Urinary bladder (tissue), 4 donors: ENCODE results near the gene ASGR2. TPM values are rescaled to one million over a fixed set of nuclear protein-coding genes. Genes with fewer than 3 reads are reported as not detected.

Source experiments
- DNase-seq: peaks from one replicate; pipeline ENCODE4 v3.0.0-alpha.2; 2015; ENCODE audit errors: extremely low spot score
- H3K27ac ChIP-seq: one replicate; pipeline ENCODE4 v1.5.1; 2013; ENCODE audit warnings: low read depth, mild to moderate bottlenecking, moderate library complexity
- H3K36me3 ChIP-seq: one replicate; pipeline ENCODE4 v1.6.1; 2013; ENCODE audit warnings: mild to moderate bottlenecking, moderate library complexity; ENCODE audit not compliant: insufficient read depth
- H3K4me1 ChIP-seq: one replicate; pipeline ENCODE4 v1.6.1; 2013; ENCODE audit warnings: mild to moderate bottlenecking, moderate library complexity; ENCODE audit not compliant: insufficient read depth
- H3K4me3 ChIP-seq: one replicate; pipeline ENCODE4 v1.5.1; 2013; ENCODE audit warnings: low read depth, low read length
- WGBS: extraction: QIAGEN DNeasy Blood & Tissue Kit; methylation state at CpG from one replicate; pipeline ENCODE4 v1.1.7; 2013; 5-methylcytosine and 5-hydroxymethylcytosine counted together
- polyA plus RNA-seq: library from polyadenylated mRNA; stranded (reverse); fragments of 200-250 nt; gene quantifications from one replicate; pipeline ENCODE4 v1.2.3, GENCODE V29; 2013
- total RNA-seq: library from RNA; depleted of rRNA; stranded (reverse); fragments of >200 nt; gene quantifications from one replicate; pipeline ENCODE4 v1.2.3, GENCODE V29; 2014
- donor health status: healthy with polysubstance abuse.
- donor health status: healthy.

The ASGR2 gene
- total and polyA plus RNA-seq, 2 donors = 1.7 TPM; not detected in 1

DNA sequence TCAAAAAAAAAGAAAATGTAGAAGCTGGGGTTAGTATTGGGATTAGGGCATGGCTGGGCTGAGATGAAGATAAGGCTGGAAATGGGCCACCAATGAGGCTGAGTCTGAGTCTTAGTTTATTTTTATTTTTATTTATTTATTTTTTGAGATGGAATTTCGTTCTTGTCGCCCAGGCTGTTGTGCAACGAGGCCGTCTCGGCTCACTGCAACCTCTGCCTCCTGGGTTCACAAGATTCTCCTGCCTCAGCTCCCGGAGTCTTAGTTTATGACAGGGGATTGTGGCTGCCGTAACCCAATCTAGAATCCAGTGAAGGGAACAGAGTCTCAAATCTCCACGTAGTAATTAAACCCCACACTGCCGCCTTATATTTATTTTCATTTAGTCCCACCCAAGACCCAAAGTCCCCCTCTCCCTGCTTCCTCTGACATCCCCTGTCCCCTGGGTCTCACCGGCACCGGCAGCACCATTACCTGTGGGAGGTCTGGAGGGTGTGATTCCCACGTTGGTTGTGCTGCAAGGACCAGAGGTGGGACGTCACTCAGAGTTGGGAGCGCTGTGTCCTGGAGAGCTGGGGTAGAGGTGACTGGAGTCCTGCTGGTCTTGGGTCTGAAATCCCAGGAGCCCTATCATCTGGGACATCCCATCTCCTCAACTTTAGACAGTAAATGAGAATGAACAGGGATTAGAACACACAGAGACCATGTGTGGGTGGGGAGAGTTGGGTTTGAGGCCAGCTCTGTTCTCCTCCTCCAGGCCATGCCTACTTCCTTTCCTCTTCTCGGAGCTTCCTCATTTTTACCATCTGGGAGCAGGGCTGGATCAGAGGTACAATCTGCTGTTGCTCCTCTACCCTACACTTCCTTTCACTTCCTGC, 34.8 kb downstream of the ASGR2 start, which contains the start of gene CLEC10A:
Gene CLEC10A, minus strand, starts transcription at position 671 of the 875 bp plus-strand sequence. CDS start 1,439 bp downstream, outside the sequence.
- Histone ChIP-seq H3K36me3 (no peaks in the 10 kb centered on the region), H3K27ac (no peak within 1 kb of the TSS), H3K4me1 (no peaks in the 10 kb centered on the region), H3K4me3 (no peak within 1 kb of the TSS)
- 56% methylated on average over 15 of the region's 15 CpGs for WGBS
- DNase-seq = no peak

DNA sequence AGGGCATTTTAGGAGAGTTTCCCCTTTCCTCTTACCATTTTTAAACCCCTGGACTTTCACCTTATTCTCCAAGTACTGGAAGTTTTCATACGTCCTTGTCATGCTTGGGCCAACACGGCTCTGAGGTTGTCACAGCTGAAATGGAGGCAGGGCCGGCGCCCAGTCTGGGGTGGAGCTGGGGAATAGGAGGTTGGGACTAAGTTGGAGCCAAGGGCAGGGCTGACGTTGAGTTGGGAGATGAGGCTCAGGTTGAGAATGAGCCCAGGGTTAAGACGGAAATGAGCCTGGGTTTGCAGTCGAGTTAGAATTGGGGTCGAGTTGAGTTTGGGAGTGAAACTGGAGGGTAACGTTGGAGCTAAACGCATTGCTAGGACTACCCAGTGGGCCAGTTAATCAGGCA, 35.9 kb downstream of the ASGR2 start:
- Histone ChIP-seq H3K4me3 (no peak overlapping the region), H3K4me1 (no peaks in the 10 kb centered on the region), H3K36me3 (no peaks in the 10 kb centered on the region), H3K27ac (no peak overlapping the region)
- 82% methylated on average over 10 of the region's 10 CpGs for WGBS
- no peak for DNase-seq

DNA sequence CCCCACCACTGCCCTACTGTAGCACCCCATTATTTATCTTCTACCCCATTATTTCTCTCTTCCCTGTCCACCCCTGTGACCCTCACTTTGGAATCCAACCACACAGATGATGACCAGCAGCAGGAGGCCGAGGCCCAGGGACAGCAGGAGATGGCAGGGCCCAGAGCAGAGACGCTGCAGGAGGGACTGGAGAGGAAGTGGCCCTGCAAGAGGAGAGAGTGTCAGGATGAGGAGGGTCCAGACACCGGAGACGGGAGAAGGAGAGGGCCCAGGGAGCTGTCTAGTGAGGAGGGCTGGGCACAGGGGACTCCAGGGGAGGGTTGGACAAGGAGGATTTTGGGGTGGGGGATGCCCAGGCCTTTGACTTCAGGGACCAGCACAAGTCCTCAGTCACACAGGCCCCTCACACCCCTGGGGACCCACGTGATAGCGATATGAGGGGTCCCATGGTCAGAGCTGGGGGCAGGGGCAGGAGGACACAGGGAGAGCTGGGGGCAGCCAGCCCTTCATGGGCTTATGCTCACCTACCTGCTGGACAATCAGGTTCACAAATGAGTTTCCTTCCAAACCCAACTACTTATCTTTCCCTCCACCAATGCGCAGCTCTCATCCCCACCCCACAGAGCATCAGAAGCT, 36.6 kb downstream of the ASGR2 start:
- H3K4me1 ChIP-seq = no peaks in the 10 kb centered on the region
- H3K4me3 ChIP-seq = no peak overlapping the region
- no peaks in the 10 kb centered on the region for H3K36me3 ChIP-seq
- WGBS = 87% methylated on average over 7 of the region's 7 CpGs
- no peak for DNase-seq
- H3K27ac ChIP-seq = no peak overlapping the region

DNA sequence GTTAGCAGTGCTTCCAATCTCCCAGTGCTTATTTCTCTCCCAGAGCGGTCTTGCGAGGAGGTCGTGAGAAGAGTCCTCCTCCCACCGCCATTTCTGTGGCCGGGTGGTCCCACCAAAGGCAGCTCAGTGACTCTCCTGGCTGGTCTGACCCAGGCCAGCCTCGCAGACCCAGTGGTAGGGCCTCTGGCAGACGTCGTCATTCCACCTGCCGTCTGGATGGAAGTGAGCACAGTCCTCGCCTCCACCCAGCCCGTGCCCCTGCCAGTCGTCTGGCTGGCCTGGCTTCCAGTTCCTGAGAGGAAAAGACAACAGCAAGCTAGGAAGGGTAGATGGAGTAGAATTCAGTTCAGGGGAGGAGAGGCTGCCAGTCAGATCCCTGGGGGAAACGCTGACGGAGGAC, 39.7 kb downstream of the ASGR2 start:
- Histone ChIP-seq H3K4me3 (no peak overlapping the region), H3K4me1 (no peaks in the 10 kb centered on the region), H3K36me3 (no peaks in the 10 kb centered on the region), H3K27ac (no peak overlapping the region)
- DNase-seq = no peak
- WGBS = 82% methylated on average over 14 of the region's 14 CpGs

DNA sequence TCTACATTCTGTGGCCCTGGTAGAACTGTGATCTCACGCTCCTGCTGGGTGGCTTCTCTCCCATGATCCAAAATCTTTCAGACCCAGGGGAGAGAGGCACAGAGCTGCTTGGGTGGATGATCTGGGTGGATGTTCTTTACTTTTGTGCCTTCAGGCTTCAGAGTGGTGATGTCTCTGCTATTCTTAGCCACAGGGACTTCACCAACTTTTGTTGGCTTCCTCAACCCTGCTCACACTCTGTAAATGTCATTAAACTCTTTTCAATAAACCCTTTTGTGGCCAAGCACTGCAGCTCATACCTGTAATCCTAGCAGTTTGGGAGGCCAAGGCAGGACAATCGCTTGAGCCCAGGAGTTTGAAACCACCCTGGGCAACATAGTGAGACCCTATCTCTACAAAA, 42.2 kb downstream of the ASGR2 start:
- H3K36me3 ChIP-seq = no peaks in the 10 kb centered on the region
- DNase-seq = no peak
- H3K4me1 ChIP-seq = no peaks in the 10 kb centered on the region
- no peak overlapping the region for H3K4me3 ChIP-seq
- no peak overlapping the region for H3K27ac ChIP-seq
- 76% methylated on average over 2 of the region's 2 CpGs for WGBS

DNA sequence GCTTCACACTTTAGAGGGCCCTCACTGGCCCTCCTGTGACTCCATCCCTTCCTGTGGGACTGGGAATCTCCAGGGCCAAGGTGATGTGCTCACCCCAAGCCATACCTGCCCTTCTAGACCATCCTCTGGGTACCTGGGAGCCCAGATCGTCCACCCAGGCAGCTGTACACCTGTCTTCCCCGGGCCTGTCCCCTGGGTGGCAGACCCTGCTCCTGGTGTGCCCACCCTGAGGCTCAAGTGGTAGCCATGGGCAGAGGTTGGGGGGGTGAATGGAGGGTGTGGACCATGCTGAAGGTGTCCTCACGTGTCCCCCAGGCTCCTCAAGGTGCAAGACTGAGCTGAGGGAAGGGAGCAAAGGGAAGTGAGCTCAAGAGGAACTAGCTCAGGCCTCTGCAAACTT, 43.9 kb downstream of the ASGR2 start:
- no peak for DNase-seq
- H3K4me3 ChIP-seq = no peak overlapping the region
- H3K36me3 ChIP-seq = no peaks in the 10 kb centered on the region
- WGBS = 79% methylated on average over 3 of the region's 3 CpGs
- no peaks in the 10 kb centered on the region for H3K4me1 ChIP-seq
- no peak overlapping the region for H3K27ac ChIP-seq

DNA sequence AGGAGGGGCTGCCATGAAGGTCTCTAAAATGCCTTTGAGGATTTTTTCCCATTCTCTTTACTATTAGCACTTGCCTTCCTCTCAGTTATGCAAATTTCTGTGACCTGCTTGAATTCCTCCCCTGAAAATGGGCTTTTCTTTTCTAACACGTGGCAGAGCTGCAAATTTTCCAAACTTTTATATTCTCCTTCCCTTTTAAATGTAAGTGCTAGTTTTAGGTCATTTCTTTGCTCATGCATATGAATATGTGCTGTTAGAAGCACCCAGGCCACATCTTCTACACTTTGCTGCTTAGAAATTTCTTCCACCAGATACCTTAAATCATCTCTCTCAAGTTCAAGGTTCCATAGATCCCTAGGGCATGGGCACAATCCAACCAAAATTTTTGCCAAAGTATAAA, 46.4 kb downstream of the ASGR2 start:
- DNase-seq = no peak
- Histone ChIP-seq H3K4me1 (no peaks in the 10 kb centered on the region), H3K4me3 (no peak overlapping the region), H3K36me3 (no peaks in the 10 kb centered on the region), H3K27ac (no peak overlapping the region)
- 8% methylated on average over 1 of the region's 1 CpG for WGBS

DNA sequence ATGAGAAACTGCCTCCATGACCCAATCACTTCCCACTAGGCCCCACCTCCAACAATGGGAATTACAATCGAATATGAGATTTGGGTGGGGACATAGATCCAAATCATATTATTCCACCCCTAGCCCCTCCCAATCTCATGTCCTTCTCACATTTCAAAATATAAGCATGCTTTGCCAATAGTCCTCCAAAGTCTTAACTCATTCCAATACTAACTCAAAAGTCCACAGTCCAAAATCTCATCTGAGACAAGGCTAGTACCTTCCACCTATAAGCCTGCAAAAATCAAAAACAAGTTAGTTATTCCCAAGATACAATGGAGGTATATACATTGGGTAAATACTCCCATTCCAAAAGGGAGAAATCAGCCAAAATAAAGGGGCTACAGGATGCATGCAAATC, 47.4 kb downstream of the ASGR2 start:
- 69% methylated on average over 1 of the region's 1 CpG for WGBS
- no peak for DNase-seq
- no peaks in the 10 kb centered on the region for H3K36me3 ChIP-seq
- H3K27ac ChIP-seq = no peak overlapping the region
- H3K4me3 ChIP-seq = no peak overlapping the region
- no peaks in the 10 kb centered on the region for H3K4me1 ChIP-seq

DNA sequence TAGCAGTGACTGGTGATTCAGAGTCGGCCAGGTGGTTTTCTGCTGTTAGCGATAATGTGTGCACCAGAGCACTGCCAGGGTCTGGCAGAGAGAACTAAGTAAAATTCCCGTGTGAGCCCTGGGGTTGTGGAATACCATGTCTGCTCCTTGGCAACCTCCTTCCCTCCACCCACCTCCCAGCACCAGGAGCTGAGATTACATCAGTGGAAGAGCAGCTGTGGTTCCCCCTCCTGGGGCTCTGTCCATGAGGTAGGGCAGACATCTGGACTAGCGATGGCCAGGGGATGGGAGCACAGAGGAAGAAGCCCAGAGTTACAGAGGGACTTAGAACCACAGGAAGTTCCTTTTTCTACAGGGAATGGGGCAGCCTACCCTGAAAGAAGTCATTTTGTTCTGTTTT, 50.4 kb downstream of the ASGR2 start:
- no peaks in the 10 kb centered on the region for H3K36me3 ChIP-seq
- H3K27ac ChIP-seq = no peak overlapping the region
- 54% methylated on average over 4 of the region's 4 CpGs for WGBS
- H3K4me3 ChIP-seq = no peak overlapping the region
- DNase-seq = no peak
- H3K4me1 ChIP-seq = no peaks in the 10 kb centered on the region

DNA sequence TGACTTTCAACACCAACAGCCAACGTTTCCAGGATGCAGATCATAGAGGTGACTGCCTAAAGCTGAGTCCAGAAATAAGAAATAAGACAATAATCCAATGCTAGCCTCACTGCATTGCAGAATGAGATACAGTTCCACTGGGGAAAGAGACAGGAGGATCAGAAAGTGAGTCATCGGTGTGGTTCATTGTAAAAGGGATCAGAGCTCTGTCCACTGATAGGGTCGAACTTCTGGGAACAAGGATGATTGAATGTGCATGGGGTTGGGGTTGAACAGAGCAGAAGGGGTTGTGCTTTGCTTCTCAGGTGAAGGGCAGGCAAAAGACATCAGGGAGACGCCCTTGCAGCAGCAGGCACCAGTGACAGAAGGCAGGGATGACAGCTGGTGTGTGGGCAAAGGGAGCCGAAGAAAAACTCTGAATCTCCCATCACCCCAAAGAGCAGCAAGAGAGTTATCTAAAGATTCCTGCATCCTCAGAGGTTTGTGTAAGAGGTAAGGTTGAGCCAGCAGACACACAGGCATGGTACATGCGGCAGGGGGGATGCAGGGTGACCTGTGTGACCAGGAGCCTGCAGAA, 51.0 kb downstream of the ASGR2 start:
- DNase-seq = no peak
- no peaks in the 10 kb centered on the region for H3K4me1 ChIP-seq
- H3K27ac ChIP-seq = no peak overlapping the region
- WGBS = 58% methylated on average over 6 of the region's 6 CpGs
- H3K36me3 ChIP-seq = no peaks in the 10 kb centered on the region
- H3K4me3 ChIP-seq = no peak overlapping the region

DNA sequence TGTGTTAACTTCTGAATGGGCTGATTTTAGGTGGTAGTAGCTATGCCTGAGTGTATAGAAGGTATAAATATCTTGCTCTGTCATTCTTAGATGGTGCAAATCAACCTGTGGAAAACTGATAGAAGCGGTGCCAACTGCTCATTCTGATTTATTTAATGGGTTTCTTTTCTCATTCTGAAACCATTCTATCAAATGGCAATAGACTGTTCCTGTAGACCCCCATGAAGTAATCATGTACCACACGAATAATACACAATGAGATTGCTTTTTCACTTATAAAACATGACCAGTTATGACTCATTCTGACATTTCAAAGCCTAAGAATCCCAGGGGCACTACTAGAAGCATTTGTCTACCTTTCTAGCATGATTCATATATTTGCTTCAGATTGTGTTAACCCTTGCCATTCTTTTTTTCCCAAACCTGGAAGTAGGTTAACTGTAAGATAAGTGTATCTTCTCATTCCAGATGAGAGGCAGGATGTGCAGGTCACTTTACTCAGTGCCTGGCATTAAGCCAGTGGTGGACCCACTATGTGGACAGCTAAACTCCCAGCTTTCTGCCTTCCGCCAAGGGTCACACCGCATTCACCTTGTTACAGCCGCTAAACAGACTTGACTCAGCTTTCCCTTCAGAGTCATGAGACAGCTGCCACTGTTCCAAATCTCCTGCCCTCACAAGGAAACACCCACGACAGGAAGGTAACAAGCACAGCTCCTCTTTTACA, 54.3 kb downstream of the ASGR2 start:
- H3K4me1 ChIP-seq = no peaks in the 10 kb centered on the region
- 49% methylated on average over 6 of the region's 6 CpGs for WGBS
- no peak overlapping the region for H3K27ac ChIP-seq
- DNase-seq = no peak
- no peak overlapping the region for H3K4me3 ChIP-seq
- H3K36me3 ChIP-seq = no peaks in the 10 kb centered on the region

DNA sequence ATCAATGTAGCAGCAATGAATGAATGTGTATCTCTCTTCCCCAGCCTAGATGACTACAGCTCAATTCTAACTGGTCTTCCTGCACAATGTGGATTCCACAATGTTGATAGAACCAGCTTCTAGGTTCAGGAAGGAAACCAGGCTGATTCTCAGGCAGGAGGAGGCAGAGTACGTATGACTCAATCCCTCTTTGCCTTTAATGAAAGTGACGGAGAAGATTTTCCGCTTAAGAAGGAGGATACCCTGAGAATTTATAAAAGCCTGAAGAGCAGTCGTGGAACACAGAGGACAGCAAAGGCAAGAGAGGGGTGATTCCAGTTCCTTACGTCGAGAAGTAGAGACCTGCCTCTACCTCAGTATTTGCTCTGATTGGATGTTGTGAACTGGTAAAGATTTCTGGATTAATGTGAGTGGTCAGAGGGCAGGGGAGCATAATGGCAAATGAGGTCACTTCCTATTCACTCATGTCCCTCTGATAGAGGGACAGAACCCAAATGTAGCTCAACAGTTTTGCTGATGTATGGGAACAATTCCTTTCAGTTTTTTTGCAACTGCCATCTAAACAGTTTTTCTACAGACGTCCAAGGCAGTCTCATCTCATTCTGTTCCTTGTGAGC, 55.7 kb downstream of the ASGR2 start:
- H3K4me1 ChIP-seq = no peaks in the 10 kb centered on the region
- no peak overlapping the region for H3K4me3 ChIP-seq
- no peak overlapping the region for H3K27ac ChIP-seq
- DNase-seq = no peak
- WGBS = 57% methylated on average over 7 of the region's 7 CpGs
- H3K36me3 ChIP-seq = no peaks in the 10 kb centered on the region

DNA sequence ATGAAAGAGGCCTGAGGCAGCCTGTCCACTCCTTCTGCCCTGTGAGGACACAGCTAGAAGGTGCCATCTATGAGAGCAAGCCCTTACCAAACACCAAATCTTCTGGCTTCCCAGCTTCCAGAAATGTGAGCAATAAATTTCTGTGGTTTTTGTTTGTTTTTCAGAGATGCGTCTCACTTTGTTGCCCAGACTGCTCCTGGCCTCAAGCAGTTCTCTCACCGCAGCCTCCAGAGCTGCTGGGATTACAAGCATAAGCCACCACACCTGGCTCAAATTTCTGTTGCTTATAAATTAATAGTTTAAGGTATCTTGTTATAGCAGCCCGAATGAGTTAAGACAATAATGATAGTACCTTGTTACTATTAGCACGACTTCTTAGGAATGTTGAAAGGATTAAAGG, 58.2 kb downstream of the ASGR2 start:
- 64% methylated on average over 4 of the region's 4 CpGs for WGBS

More for the DNA sequence above, 58.2 kb downstream of the ASGR2 start:
- H3K36me3 ChIP-seq = no peaks in the 10 kb centered on the region
- H3K4me3 ChIP-seq = no peak overlapping the region
- no peaks in the 10 kb centered on the region for H3K4me1 ChIP-seq
- DNase-seq = no peak
- no peak overlapping the region for H3K27ac ChIP-seq
